Activated CD4-positive, alpha-beta T cell treated with anti-CD3 and anti-CD28 coated beads, Interleukin-2, amount 50 U/mL, for 4 hours (primary cell): ENCODE measurements around the gene UNC13B.
A peak's percentile ranks its signal among the peaks of the same experiment; 100 is the strongest.
"Not testable (repeated sequence)": the region's sequence is repeated elsewhere in the genome, so short reads cannot be mapped to it uniquely, and the experiment has no call there.

Experiments used
- DNase-seq, 2 experiments: peaks; one replicate each; pipeline ENCODE4 v3.0.0-alpha.2; 2020

The UNC13B gene

GRCh38 chr9:35161713-35162604, at the start of gene UNC13B:
Gene UNC13B (plus strand): TSS chr9:35162009. CDS start chr9:35162284, 275 bp downstream.
- DNase-seq: peak; percentile 62 to 64

GRCh38 chr9:35112257-35113020, 49.4 kb upstream of the UNC13B start:
- DNase-seq: peak in 1 of 2 experiments; percentile 20

- peak; percentile 55 to 61 for DNase-seq
Measured at GRCh38 chr9:35114113-35114839, 47.5 kb upstream of the UNC13B start.

GRCh38 chr9:35114840-35115628, 46.8 kb upstream of the UNC13B start:
- DNase-seq: no peak

GRCh38 chr9:35115680-35116538, 45.9 kb upstream of the UNC13B start, which contains the start of gene ATOSB:
Gene ATOSB (minus strand): TSS chr9:35115862. CDS start chr9:35108274, 7,588 bp downstream.
- DNase-seq: peak; percentile 88 to 89

- DNase-seq: no peak
Measured at GRCh38 chr9:35116539-35116897, 45.3 kb upstream of the UNC13B start.

- DNase-seq: peak; percentile 83
Measured at GRCh38 chr9:35116898-35117551, 44.8 kb upstream of the UNC13B start.

GRCh38 chr9:35134920-35135319, 26.9 kb upstream of the UNC13B start:
- DNase-seq: no peak

- DNase-seq: no peak
Measured at GRCh38 chr9:35135988-35136387, 25.8 kb upstream of the UNC13B start.

GRCh38 chr9:35136866-35137265, 24.9 kb upstream of the UNC13B start:
- DNase-seq: no peak

- DNase-seq: no peak
Measured at GRCh38 chr9:35140093-35140492, 21.7 kb upstream of the UNC13B start.

GRCh38 chr9:35142037-35142436, 19.8 kb upstream of the UNC13B start:
- DNase-seq: no peak

GRCh38 chr9:35147941-35148563, 13.8 kb upstream of the UNC13B start:
- not testable (repeated sequence) for DNase-seq

- no peak for DNase-seq
Measured at GRCh38 chr9:35152926-35153325, 8.9 kb upstream of the UNC13B start.

GRCh38 chr9:35156781-35157180, 5.0 kb upstream of the UNC13B start:
- no peak for DNase-seq

GRCh38 chr9:35157836-35158235, 4.0 kb upstream of the UNC13B start:
- DNase-seq: not testable (repeated sequence)

- DNase-seq: no peak
Measured at GRCh38 chr9:35158501-35159280, 3.1 kb upstream of the UNC13B start.

- no peak for DNase-seq
Measured at GRCh38 chr9:35162605-35163315, 951 bp downstream of the UNC13B start.

- no peak for DNase-seq
Measured at GRCh38 chr9:35163413-35163812, 1.6 kb downstream of the UNC13B start.
